Non-pigmented ciliary epithelial cell (primary cell): ENCODE results near the gene VPS25.
"Not testable (repeated sequence)": the region's sequence is repeated elsewhere in the genome, so short reads cannot be mapped to it uniquely, and the experiment has no call there.

Experiments
- DNase-seq: peaks from one replicate; pipeline ENCODE4 v3.0.0-alpha.2; 2010; ENCODE audit warnings: low read depth

The VPS25 gene

DNA sequence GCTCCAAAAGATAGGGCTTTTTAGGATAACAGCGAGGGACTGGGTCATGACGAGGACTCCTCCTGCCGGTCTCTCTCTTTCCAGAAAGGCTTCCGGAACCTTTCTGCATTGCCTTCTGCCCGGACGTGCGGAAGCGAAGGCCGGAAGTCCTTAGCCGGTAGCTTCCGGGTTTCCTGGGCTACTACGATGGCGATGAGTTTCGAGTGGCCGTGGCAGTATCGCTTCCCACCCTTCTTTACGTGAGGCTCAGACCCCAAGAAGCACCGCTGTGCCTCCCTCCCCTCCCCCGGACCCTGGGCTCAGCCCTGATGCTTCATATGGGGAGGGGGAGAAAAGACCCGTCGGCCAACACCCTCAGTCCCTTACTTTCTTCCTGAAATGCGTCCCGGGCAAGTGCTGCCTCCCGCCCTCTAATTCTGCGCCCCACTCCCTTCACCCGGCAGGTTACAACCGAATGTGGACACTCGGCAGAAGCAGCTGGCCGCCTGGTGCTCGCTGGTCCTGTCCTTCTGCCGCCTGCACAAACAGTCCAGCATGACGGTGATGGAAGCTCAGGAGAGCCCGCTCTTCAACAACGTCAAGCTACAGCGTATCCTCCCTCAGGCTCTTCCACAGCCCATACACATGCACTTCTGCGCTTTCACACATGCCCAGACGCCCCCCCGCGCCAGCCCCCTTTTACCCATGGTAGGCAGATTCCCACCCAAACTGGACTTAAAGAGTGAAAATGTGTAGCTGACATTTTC is at the start of gene VPS25:
Gene VPS25, plus strand, starts transcription at position 160 of the 746 bp plus-strand sequence. Its CDS starts 27 bp downstream, at position 187.
- no peak for DNase-seq

DNA sequence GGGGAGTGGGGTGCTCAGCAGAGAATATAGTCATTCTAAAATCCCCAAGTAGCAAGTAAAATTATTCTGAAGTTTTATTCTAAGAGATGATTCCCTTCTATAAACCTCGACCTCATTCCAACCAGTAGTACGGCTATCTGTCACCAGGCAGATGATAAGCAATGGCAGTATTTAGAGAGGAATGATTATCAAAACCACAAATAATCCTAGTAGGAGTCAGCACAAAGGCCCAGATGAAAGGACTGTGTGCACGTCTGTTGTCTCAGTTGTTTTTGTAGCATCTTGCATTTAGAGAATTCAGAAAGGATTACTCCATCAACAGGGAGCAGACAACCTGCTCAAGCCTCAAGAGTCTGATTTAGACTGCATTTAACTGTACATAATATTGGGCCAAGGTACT is 49.6 kb upstream of the VPS25 start:
- DNase-seq: no peak

DNA sequence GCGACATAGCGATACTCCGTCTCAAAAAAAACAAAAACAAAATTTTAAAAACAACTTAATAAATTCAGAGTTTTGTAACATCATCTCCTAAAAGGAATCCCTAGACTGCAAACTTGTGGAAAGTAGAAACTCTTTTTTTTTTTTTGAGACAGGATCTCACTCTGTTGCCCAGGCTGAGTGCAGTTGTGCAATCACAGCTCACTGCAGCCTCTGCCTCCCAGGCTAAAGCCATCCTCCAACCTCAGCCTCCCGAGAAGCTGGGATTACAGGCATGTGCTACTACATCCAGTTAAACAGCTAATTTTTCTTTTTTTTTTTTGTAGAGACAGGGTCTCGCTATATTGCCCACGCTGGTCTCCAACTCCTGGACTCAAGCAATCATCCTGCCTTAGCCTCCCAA is 48.1 kb upstream of the VPS25 start:
- no peak for DNase-seq

DNA sequence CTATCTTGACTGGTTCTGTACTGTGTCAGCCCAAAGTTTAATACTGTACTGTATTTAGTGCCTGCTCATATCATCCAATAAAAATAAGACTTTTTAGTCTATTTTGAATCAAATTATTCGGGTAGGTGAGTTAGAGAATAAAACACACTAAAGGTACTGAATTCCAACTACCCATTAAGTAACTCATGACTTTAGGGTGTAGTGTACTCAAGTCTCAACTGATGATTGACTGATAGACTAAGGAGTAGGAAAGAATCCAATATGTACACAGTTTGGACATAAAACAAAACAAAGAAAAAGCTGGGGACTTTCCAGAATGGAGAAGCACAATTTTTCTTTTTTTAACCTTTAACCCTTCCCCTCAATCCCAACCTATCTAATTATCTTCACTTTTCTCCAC is 32.5 kb upstream of the VPS25 start:
- no peak for DNase-seq

DNA sequence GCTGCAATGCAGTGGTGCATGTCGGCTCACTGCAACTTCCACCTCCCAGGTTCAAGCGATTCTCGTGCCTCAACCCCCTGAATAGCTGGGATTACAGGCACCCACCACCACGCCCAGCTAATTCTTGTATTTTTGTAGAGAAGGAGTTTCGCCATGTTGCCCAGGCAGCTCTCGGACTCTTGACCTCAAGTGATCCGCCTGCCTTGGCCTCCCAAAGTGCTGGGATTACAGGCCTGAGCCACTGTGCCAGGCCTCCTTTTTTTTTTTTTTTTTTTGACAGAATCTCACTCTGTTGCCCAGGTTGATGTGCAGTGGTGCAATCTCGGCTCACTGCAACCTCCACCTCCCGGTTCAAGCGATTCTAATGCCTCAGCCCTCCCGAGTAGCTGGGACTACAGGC is 30.3 kb upstream of the VPS25 start:
- DNase-seq: not testable (repeated sequence)

DNA sequence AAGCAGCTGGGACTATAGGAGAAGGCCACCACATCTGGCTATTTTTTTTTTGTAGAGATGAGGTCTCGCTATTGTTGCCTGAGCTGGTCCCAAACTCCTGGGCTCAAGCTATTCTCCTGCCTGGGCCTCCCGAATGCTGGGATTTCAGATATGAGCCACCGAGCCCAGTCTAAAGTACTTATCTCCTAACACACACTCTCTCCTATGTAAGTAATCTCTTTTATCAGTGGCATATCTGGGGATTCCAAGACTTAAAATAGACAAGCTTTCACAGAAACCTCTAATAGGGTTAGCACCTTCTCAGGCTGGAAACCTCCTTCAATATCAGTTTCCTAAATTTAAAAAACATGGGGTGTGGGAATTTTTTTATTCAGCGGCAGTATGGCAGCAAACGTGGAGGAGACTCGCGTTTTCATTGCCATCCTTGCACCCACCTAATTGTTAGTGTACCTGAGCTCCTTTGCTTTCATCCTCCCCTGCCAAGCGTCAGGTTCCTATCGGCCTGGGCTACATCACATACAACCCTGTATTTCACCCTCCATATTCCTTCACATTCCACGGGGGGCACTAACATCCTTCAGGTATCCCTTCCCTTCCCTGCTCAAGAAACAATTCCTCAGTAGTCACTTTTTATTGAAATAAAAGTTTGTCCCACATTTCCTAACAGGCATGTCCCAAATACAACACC is 29.5 kb upstream of the VPS25 start:
- DNase-seq: no peak

DNA sequence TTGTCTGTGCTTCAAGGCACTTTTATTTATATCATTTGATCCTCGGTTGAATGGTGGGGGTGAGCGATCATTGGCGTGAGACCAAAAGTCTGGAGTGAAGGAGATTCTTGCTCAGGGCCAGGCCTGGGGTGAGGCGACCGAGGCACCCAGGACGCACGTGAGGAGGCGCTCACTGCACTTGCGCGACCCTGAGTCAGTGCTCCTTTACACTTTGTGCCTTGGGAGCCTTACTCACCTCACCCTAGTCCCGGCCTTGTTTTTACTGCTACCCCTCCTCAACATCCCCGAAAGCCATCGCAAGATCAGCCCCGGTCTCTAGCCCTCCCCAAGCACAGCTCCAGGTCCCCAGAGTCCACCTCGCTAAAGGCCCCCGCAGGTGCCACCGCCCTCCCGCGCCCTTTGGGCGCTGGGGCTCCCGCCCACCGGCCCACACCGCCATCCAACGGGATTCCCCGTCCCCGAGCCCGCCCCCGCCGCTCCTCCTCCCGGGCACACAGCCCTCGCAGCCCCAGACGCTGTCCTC is 28.9 kb upstream of the VPS25 start:
- no peak for DNase-seq

DNA sequence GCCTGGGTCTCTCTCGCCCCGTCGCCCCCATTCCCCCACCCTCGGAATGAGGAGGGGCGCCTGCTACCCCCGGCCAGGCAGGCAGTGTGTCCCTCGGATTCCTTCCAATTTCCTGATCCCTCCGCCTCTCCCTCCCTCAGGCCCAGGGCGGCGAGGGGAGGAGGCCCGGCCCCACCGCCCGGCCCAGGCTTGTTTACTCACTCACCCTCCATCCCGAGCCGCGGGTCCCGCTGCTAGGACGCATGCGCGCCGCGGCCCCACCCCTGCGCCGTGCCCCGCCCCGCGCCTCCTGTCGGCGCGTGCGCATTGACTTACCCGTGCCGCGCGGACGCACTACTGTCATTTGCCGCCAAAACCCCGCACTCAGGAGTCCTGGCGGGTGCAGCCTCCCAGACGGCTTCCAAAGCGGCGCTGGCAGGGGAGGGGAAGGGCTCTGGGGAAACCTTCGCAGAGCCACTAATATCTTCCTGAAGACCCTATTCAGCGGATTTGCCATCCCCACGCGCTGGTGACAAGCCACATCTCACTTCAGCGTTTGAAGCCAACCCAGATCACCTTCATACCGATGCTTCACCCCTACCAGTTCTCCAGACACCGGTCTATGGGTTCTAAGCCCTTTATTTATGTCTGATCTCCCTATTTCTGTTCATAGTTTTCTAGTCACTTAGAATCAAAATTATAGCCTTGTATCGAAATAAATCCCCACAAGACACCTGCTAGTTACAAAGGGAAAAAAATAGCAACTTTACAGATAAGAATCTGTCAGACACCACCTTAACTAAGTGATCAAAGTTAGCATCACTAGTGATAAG is 28.2 kb upstream of the VPS25 start, which contains the start of gene EZH1:
Gene EZH1, minus strand, starts transcription at position 235 of the 812 bp plus-strand sequence. CDS start 16,099 bp downstream, outside the sequence.
- peak; percentile 23 for DNase-seq

DNA sequence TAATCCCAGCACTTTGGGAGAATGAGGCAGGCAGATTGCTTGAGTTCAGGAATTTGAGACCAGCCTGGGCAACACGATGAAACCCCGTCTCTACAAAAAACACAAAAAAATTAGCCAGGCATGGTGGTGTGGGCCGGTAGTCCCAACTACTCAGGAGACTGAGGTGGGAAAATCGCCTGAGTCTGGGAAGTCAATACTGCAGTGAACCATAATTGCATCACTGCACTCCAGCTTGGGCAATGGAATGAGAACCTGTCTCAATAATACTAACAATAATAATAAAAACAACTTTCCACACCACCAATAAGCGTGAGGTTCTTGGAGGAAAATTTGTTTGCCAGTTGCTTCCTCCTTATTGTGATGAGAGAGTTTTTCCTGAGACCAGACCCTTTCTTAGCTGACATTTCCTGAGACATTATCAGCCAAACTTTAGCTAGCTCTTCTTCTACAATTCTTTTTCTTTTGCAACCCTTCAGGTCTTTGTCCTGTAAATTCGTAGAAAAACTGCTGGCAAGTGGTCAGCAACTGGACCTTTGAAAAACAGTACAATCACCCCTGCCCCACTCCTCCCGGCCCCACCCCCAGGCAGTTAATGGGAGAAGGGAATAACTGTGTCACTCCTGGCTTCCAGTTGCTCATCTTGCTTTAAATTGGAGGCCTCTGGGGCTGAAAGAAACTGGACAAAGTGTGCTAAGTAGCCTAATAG is 24.9 kb upstream of the VPS25 start:
- DNase-seq: no peak

DNA sequence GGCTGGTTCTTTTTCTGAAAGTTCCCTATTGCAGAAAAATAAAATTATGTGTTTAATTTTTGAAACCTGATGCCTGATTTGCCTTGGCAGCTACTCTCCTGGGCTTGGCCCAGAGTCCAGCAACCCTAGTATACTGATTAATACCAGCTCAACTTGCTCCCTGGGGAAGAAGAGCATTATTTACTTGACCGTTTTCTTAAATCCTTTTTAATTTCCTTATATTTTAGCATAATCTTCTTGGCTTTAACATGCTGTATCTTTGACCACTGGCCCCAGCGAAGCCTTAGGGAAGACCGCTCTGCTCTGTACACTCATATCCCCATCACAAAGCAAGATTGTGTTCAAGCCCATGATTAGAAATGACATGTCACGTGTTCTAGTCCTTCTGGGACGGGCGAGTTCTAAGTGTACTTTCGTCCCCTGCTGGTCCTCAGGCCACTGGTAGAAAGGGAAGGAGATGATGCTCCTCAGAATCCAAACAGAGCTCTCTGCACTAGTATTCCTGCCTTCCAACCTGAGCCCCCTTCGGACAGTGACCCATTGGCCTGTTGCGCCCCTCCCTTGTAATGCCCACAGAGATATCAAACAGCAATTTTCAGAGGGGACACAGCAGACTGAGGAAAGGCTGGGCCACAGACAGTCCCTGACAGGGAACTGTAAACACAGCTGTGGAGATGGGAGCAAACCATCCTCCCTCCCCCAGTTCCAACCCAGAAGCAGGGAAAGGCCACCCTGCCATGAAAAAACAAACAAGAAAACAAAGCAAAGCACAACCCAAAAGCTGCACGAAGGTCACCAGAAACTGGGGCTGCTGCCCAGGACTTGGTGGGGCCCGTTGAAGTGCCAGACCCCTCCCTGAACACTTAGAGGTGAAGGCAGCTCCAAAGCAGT is 24.1 kb upstream of the VPS25 start:
- DNase-seq: no peak

DNA sequence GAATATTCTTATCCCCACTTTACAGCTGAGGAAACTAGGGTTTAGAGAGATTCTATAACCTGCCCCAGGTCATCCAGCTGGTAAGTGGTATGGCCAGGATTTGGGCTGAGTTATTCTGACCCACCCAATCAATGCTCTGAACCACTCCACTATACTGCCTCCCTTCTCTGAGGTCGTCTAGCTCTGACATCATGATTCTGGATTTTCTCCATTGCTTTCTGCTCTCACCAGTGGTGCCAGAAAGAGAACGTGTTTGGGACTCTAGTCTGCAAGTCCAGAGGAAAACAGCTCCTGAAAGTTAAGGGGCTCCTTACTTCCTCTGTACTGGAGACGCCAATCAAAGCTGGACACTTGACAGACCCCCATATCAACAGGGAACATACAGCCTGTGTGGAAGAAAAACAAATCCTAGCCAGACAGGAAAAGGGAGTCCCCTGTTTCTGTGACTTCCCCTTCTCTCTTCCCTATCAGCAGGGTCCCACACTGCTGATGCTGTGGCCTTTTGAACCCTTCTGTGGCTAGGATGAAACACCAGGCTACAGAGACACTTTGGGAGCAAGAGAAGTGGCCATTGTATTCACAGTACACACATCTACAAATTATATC is 22.4 kb upstream of the VPS25 start:
- DNase-seq: no peak

DNA sequence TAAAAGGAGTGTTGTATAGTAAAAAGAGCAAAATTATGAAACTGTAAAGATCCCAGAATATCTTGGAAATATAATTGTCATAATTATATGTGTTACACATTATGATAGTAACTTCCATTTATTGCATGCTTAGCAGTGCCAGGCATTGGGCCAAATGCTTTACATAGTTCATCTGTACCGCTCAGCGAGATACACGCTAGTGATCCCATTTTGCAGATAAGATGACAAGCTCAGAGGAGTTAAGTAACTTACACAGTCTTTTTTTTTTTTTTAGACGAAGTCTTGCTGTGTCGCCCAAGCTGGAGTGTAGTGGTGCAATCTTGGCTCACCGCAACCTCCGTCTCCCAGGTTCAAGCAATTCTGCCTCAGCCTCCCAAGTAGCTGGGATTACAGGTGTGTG is 21.6 kb upstream of the VPS25 start:
- DNase-seq: no peak

DNA sequence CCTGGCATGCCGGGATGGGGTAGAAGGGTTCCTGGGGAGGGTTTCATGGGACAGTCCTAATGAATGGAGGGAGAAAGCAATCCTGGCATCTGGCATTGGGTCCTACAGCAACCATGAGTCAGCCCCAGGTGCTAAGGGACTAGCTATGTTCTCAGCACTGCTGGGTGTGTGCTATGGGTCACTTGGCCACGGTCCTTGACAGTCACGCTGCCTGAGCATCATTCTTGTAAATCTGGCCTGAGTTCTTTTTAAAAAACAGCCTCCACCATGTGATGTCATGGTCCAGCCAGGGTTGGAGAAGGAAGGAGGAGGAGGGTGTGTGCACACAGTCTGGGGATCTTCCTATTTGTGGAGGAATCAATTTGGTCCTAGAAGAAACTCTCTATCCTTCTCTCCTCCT is 18.5 kb upstream of the VPS25 start:
- no peak for DNase-seq

DNA sequence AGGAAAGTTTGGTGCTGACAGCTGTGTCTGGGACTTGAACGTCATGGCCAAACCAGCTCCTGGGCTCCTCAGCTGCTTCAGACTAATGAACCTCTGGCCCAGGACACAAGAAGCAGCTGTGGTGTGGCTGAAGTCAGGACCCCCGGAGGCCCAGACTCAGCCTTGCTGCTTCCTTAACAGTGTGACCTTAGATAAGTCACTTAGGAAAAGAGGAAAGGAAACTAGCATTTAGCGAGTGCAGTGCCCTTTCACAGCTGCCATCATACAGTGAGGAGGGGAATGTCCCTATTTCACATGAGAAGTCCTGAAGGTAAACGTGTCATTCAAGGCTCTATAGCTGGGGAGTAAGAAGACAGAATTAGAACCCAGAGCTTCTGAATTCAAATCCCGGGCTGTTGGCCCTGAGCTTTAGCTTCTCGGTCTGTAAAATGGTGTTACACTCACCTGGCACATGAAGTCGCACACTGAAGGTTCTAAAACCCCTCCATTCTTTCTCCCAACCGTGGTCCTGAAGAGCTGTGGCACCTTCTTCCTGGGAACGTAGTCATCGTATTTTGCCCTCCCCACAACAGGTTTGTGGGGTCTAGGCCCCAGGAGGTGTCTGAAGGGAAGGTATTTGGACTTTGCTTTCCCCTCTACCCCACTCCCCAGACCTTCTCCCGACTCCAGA is 13.1 kb upstream of the VPS25 start:
- no peak for DNase-seq

DNA sequence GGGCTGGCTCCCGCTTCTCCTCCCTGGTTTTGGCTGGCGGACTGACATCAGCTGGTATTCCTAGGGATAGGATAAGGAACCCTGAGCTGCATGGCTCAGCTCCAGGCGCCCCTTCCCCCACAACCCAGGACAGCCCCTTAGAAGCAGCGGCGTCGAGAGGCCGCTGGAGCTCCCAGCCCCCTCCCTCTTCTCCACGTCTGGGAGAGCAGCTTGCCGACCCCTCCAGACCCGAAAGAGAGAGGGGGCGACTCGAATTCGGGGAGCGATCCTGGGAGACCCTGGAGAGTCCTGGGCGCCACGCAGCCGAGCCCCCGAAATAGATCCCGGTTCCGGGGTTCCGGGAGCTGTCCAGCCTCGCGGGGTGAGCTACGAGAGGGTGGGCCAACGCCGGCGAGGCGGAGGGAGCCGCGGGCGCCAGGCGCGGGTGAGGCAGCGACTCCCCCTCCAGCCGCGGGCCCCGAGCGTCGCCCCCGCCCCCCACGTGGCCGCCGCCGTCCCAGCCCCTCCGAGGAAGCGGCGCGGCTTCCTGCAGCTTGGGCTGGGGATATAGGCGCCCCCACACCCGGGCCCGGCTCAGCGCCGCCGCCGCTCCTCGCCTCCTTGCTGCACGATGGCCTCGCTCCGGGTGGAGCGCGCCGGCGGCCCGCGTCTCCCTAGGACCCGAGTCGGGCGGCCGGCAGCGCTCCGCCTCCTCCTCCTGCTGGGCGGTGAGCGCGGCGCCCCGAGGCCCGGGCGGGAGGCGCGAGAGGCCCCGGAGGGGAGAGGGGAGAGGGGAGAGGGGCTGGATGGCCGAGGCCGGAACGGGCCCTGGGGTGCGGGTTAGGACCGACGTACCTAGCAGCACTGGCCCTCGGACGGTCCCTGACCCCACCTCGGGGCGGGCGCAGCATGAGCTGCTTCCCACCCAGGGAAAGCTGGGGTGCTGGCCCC is 12.3 kb upstream of the VPS25 start, which contains the start of gene RAMP2:
Gene RAMP2, plus strand, starts transcription at position 576 of the 930 bp plus-strand sequence. Its CDS starts 35 bp downstream, at position 611.
- no peak for DNase-seq

DNA sequence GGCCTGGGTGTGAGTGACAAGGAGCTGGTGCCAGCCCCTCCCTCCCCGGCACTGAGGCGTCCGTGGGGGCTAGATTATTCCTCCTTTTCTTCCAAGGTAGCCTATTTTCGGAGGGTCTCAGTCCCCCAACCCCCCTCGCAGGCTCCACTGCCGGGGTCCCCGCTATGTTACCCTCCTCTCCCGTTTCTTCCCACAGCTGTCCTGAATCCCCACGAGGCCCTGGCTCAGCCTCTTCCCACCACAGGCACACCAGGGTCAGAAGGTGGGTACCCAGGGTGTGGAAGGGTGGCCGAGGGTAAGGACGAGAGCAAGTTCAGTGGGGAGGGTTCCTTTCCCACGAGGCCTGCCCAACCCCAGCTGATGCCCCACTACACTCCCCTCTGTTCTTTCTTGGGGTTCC is 11.6 kb upstream of the VPS25 start:
- no peak for DNase-seq

DNA sequence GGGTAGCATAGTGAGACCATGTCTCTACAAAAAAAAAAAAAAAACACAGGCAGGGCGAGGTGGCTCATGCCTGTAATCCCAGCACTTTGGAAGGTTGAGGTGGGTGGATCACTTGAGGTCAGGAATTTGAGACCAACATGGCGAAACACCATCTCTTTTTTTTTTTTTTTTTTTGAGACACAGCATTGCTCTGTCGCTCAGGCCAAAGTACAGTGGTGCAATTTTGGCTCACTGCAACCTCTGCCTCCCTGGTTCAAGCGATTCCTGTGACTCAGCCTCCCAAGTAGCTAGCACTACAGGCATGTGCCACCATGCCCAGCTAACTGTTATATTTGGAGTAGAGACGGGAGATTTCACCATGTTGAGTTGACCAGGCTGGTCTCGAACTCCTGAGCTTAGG is 7.1 kb upstream of the VPS25 start:
- no peak for DNase-seq

DNA sequence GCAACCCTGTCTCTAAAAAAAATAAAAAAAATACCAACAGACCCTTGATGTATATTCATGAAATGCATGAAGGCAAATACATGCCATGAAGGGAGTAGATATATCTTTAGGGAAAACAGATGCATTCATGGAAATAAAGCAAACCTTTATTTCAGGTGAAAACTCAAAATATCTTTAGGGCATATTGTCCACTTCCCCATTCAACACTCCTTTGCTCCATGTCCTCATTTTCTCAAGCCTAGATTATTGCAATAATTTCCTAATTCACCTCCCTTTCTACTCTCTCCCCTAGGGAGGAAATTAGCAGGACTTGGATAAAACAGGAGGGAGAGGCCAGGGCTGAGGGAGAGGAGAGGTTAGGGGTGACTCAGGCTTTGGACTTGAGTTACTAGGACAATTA is 5.7 kb upstream of the VPS25 start:
- no peak for DNase-seq

DNA sequence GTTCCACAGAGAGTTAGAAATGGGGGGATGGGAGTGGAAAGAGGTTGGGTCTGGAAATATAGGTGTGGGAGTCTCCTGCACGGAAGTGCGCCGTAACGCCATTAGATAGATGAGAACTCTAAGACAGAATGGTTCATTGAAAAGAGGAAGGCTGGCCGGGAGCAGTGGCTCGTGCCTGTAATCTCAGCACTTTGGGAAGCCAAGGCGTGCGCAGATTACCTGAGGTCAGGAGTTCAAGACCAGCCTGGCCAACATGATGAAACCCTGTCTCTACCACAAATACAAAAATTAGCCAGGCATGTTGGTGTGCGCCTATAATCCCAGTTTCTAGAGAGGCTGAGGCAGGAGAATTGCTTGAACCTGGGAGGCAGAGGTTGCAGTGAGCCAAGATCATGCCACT is 5.2 kb upstream of the VPS25 start:
- DNase-seq: not testable (repeated sequence)
